HG03565 (cell line): Measurements from ENCODE around the gene PPM1B.
"Not testable (repeated sequence)": the region's sequence is repeated elsewhere in the genome, so short reads cannot be mapped to it uniquely, and the experiment has no call there.

Experiments
- ATAC-seq: cut with Tn5 transposase; IDR thresholded peaks from one replicate; pipeline ENCODE4 v1.9.1; 2021; ENCODE audit warnings: mild to moderate bottlenecking, moderate library complexity; ENCODE audit not compliant: unreplicated experiment

Gene PPM1B

DNA sequence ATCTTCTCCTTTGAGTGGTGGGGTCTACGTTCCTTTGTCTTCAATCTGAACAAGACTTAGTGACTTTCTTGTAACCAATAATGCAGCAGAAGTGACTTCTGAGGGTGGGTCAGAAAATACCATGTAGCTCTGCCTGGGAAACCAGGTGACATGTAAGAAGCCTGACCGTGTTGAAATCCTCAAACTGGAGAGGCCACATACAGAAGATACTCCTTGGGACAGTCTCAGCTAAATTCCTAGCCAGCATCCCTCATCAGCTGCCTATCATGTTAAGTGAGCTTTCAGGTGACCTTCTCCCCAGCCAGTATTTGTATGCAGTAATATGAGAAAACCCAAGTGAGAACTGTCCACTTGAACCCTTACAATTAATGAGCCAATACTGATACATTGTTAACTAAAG, 27.0 kb downstream of the PPM1B start:
- ATAC-seq, result no peak

DNA sequence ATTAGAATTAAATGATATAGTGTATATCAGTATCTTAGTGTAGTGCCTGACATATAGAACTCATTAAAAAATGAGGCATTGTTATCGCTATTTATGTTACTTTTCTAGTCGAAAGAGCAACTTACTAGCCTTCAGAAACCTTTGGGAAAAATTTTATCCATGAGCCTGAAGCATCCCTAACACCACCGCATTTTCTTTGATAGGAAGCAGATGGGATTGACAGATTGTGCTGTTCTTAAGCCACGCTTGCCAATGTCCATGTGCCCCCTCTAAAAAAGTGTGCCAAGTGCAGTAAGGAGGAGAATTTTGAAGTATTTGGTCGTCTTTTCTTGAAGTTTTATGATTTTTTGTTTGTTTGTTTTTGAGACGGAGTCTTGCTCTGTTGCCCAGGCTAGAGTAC, 29.1 kb downstream of the PPM1B start:
- no peak for ATAC-seq

DNA sequence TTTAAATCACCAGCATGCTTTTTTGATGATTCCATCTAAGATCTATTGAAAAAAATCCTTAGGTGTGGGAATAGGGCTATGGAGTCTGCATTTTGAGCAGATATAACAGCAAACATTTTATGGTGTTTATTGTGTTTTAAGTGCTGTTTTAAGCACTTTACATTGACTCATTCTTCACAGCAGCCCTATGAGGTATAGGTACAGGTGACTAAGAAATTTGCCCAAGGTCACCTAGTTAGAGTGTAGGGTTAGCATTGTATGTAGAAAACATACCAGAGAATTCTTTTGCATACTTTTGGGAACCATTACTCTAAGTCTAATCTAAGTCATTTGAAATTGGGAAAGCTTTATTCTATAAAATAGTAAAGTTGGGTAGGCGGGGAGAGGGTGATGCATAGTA, 31.3 kb downstream of the PPM1B start:
- ATAC-seq, result no peak

GRCh38 chr2:44200759-44201158, 32.1 kb downstream of the PPM1B start:
- no peak for ATAC-seq

- no peak for ATAC-seq
Observed at GRCh38 chr2:44201648-44202165, 33.0 kb downstream of the PPM1B start.

DNA sequence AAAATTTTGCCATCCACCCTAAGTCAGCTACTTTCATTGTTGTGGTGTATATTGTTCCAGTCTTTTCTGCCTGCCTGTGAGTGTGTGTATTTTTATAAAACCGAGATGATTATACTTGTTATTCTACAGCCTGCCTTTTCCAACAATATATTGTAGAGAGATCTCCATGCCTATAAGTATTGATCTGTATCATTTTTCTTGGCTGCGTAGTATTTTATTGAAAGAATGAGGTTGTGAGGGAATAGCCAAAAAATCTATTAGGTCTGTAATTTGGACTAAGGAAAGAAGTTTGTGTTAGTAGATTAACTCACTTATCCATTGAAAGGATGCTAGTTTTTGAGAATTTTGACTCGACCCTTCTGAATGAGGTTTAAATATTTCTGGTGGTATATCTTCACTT, 34.9 kb downstream of the PPM1B start:
- ATAC-seq, result no peak

DNA sequence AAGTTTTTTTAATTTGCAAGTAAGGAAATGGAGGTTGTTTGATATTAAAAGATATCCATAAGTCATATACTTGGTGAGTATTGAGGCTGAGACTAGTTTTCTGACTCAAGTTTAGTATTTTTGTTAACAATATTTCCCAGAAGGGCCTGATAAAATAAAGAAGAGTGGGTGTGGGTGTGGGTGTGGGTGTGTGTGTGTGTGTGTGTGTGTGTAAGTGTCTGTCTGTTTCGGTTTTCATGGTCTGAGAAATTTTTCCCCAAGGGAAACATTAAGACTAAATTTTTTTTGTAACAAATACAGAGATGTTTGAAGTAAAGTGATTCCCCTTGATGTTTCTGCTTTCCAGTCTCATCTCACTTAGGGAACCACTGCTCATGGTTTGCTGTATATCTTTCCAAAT, 36.5 kb downstream of the PPM1B start:
- ATAC-seq, result no peak

DNA sequence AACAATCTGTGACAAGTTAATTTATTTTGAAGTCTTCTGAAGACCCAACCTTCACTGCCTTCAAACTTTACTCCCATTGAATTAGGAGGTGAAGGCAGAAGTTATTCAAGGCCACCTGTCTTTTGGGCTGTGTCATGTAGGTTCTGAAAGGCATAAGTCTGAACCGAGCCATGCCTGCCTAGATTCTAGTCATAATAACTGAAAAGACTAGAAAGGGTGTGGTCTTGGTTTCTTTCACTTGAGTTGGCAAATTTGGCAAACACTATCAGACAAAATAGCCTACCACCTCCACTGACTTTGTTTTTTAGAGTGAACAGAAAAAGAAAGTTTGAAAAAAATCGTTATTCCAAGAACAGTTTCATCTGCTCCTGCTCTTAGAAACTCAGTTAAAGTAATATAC, 38.4 kb downstream of the PPM1B start:
- no peak for ATAC-seq

DNA sequence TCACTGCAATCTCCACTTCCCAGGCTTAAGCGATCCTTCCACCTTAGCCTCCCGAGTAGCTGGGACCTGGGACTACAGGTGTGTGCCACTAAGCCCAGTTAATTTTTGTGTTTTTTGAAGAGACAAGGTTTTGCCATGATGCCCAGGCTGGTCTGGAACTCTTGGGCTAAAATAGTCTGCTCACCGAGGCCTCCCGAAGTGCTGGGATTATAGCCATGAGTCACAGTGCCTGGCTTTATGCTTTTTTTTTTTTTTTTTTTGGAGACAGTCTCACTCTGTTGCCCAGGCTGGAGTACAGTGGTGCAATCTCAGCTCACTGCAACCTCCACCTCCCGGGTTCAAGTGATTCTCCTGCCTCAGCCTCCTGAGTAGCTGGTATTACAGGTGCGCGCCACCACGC, 39.0 kb downstream of the PPM1B start:
- not testable (repeated sequence) for ATAC-seq

GRCh38 chr2:44210362-44210761, 41.7 kb downstream of the PPM1B start:
- ATAC-seq, result no peak

- no peak for ATAC-seq
Observed at GRCh38 chr2:44211183-44211582, 42.5 kb downstream of the PPM1B start.

DNA sequence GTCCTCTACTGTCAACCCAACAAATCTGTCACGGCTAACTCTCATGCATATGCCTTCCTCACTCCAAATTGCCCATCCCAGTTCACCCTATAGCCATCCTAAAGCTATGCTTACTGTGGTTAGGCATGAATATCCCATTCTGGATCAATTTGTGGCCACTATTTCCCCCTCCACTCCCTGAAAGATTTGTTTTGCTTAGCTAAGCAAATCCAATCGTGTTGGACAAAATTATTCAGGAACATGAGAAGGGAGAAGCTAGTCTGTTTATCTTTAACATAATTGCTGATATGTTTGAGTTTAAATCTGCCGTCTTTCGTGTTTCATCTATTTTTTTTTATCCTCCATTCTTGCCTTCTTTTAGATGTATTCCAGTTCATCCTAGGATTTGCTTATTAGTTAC, 43.6 kb downstream of the PPM1B start:
- no peak for ATAC-seq

- no peak for ATAC-seq
Observed at GRCh38 chr2:44215827-44216226, 47.2 kb downstream of the PPM1B start.

DNA sequence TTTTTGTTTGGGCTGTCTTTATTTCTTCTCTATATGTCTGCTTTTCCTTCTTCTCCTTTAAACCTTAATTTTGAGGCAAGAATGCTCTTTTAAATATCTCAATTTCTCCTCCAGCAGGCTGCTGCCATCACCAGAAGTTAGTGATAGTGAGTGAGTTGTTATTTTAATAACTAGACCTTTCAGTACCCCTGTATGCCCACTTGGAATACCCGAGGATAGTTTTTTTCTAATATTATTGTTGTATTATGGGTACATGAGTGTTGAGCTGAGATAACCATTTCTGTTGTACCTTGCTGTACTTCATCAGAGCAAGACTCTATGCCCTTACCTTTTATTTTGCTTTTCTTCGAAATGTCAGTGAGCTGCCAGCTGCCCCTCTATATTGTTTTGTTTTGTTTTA, 50.1 kb downstream of the PPM1B start:
- ATAC-seq, result no peak

GRCh38 chr2:44226753-44227152, 58.1 kb downstream of the PPM1B start:
- no peak for ATAC-seq

DNA sequence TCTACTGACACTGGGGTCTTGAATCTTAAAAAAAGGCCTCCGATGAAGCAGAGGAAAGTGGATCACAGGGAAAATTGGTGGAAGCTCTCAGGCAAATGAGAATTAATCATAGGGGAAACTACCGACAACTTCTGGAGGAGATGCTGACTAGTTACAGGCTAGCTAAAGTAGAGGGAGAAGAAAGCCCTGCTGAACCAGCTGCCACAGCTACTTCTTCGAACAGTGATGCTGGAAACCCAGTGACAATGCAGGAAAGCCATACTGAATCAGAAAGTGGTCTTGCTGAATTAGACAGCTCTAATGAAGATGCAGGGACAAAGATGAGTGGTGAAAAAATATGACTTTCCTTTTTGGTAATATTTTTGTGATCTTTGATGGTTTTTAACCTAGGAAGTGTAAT, 61.7 kb downstream of the PPM1B start:
- no peak for ATAC-seq

DNA sequence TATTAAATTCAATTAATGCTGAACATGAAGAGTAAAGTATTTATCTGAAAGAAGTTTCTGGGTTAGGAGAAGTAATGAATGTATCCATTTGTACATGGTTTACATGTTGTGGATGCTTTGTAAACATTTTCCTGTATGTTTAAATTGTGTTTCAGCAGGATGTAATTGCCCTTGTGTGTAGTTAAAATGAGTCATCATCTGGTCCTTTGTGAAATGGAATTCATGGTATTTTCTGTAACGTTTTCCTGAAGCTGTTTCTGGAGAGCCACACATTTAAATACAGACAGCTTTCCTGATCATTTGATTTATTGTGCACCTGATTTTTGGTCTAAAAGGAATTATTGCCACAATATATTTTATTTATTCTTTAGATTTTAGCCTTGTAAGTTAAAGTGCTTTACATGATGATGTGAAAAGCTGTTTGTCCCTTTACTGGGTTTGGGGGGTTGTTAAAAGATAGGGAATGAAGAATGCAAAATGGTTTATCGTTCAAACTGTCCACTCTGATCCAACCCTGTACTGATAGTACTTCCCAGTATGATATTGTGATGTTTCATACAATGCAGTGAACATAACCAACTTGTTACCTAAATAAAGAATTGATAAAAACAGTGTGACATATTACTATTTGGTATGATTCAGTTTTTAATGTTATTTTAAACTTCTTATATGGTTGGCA, 64.9 kb downstream of the PPM1B start:
- no peak for ATAC-seq

GRCh38 chr2:44237221-44237620, 68.5 kb downstream of the PPM1B start:
- no peak for ATAC-seq

- ATAC-seq, result no peak
Observed at GRCh38 chr2:44242904-44243303, 74.2 kb downstream of the PPM1B start.

DNA sequence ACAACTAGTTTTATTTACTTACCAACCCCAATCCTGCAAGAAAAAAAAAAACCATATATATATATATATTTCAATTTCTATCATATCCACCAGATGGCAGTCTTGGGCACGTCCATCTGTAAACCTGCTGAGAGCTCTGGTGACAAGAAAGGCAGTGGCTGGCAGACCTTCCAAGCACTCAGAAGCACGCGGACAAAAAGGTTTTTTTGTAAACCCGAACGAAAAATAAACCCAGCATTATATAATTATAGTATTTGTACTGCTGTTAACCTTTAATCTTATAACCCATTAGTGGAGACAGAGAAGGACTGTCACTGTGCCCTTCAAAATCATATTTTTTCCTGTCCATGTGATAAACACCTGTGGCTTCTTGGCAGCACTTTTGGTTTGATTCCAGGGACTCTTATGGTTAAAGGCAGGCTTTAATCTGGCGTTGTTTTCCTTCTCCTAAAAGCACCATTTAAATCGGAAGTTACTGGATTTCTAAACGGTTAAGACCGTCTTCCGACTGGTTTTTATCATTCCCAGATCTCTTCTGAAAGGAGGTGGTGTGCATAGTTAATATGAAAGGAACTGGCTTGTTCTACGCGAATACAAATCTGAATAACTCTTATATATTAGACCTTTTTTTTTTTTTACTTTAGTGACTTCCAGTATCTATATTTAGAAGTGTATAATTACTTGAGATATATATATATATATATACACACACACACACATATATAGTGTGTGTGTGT, 75.6 kb downstream of the PPM1B start:
- ATAC-seq, result no peak

DNA sequence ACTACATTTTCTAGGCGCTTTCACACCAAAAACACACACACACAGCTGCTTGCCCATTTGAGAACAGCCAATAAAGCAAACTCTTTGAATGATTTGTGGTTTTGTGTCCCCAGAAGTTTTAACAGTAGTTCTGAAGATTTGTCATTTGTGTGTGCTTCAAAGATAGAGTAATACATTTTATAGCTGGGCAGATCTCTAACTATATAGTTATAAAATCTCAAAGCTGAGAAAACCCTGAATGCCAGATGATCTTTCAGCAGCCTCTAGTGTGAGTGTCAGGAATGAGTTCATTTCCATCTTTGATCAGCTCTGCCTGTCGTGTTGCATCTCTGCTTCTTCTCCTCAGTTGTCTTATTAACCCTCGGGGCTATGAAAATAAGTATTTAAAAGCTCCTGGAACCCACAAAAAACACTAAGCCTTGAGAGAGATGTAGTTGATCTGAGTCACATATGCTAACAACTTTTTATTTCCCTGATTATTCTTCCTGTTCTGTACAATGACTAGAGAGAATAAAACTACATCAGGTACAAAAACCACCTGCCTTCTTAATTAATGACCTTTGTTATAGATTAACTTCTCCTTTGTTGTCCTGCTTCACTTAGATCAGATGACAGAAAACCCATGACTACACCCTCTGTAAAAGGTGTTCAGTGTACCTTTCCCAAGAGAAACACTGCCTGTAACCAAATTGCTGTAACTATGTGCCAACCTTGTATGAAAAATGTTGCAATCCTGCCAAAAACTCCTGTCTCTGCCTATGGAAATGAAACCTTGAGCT, 76.6 kb downstream of the PPM1B start:
- ATAC-seq, result no peak

DNA sequence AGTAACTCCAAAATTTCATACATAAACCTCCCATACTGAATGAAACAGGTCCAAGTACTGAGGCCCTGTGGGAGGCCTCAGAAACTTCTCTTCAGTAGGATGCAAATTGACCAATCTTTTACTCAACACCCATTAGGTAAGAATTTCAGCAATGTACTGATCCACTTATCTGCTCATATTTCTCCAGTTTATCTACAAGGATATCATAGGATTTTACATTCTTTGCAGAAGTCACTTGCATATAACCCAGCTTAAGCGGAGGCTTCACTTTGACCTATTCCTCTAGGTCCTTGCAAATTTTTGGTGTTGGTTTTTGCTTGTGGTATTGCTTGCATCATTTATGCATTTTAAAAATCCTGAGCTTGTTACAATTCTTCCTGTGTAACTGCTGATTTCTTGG, 77.8 kb downstream of the PPM1B start:
- no peak for ATAC-seq
